ENCODE data around the gene PLAAT2. TPM values are rescaled to one million over a fixed set of nuclear protein-coding genes. Genes with fewer than 3 reads are reported as not detected.
A peak's percentile ranks its signal among the peaks of the same experiment; 100 is the strongest.

Gene PLAAT2
- total and polyA plus RNA-seq, 9 of the 15 experiments (the other 6 are each of a cell fraction or from before 2014, with no cell fraction given): not detected

GRCh38 chr11:63572026-63572688 is 9.0 kb upstream of the PLAAT2 start (continued):
- TF ChIP-seq SPI1 (IDR thresholded peaks at IDR 0.05; ENCODE audit: borderline replicate concordance, low read depth, low read length): peak; percentile 63; the same call in 1 of the 2 replicates
- TF ChIP-seq ZNF561 (CRISPR knock-in tag; conservative IDR thresholded peaks at IDR 0.05): no peak
- no peak for TF ChIP-seq SIN3B (IDR thresholded peaks at IDR 0.05; ENCODE audit: low read depth)
- TF ChIP-seq PHF20 (IDR thresholded peaks at IDR 0.05; ENCODE audit: partially characterized antibody): no peak
- TF ChIP-seq OTX1 (CRISPR knock-in tag; IDR thresholded peaks at IDR 0.05): peak; percentile 72; the same call in 1 of the 2 replicates
- 0 out of 2 replicates have a peak, but pooled peaks have one; percentile 18 for TF ChIP-seq DPF2 (IDR thresholded peaks at IDR 0.05)
- 0 out of 2 replicates have a peak, but pooled peaks have one; percentile 27 for TF ChIP-seq ZNF407 (IDR thresholded peaks at IDR 0.05; ENCODE audit: low read depth)
- no peak for TF ChIP-seq NR2C2 (CRISPR knock-in tag; IDR thresholded peaks at IDR 0.05)
- TF ChIP-seq NR2C2 (tag; IDR thresholded peaks at IDR 0.05): no peak
- peak; percentile 71; the same call in 1 of the 2 replicates for TF ChIP-seq ZBTB26 (CRISPR knock-in tag; IDR thresholded peaks at IDR 0.05)
- 0 out of 2 replicates have a peak, but pooled peaks have one; percentile 36 for TF ChIP-seq LARP7 (IDR thresholded peaks at IDR 0.05)
- TF ChIP-seq HDAC2 (IDR thresholded peaks at IDR 0.05): 0 out of 2 replicates have a peak, but pooled peaks have one; percentile 32
- TF ChIP-seq ZNF3 (CRISPR knock-in tag; IDR thresholded peaks at IDR 0.05): no peak
- no peak for TF ChIP-seq U2AF2 (optimal IDR thresholded peaks at IDR 0.05; ENCODE audit: low read depth, low read length)
- peak; percentile 47; the same call in 1 of the 2 replicates for TF ChIP-seq TRIM25 (IDR thresholded peaks at IDR 0.05; ENCODE audit: borderline replicate concordance)
- TF ChIP-seq HLTF (IDR thresholded peaks at IDR 0.05): peak; percentile 54; the same call in 1 of the 2 replicates

All from K562 (cell line).